Caki2 (cell line): ENCODE results near the gene MYOD1. TPM values are rescaled to one million over a fixed set of nuclear protein-coding genes. Genes with fewer than 3 reads are reported as not detected.

ENCODE experiments used
- DNase-seq: peaks from one replicate; pipeline ENCODE4 v3.0.0-alpha.2; 2015; ENCODE audit warnings: low read depth
- in situ Hi-C: cut with HindIII; loops from 2 replicates; pipeline ENCODE4 v1.10.0; 2016; ENCODE audit warnings: low sequenced_read_pairs, low pct_unique_long_range_greater_than_20kb, mixed read lengths
- total RNA-seq: library from RNA; depleted of rRNA; stranded (reverse); fragments of >200 nt; shearing (Covaris generic); gene quantifications from 2 replicates; pipeline ENCODE4 v1.2.3, GENCODE V29; 2014; ENCODE audit warnings: low replicate concordance; rRNA removed

The MYOD1 gene
- total RNA-seq, 1 experiment from 2014 or later: not detected

DNA sequence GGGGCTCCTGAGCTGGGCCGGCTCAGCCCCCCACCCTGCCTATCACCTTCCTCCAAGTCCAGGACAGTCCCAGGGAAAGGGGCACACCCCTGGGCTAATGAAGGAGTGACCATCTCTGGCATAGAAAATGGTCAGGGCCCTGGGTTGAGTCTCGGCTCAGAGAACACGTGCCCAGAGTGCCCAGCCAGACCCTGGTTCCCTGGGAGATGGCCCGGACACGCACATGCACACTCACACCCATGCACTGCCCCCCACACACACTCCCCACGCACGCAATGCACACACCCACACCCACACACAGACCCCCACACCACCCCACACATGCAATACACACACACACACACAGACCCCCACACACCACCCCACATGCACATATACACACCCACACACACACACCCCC, 43.9 kb downstream of the MYOD1 start:
- in situ Hi-C loops: no loop called here
- no peak for DNase-seq

DNA sequence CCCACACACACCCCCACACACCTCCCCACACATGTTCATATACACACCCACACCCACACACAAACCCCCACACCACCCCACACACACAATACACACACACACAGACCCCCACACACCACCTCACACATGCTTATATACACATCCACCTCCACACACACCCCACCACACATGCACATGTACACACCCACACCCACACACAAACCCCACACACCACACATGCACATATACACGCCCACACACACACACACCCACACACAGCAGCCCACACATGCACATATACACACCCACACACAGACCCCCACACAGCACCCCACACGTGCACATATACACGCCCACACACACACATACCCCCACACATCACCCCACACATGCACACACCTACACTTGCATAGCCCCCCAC, 44.3 kb downstream of the MYOD1 start:
- in situ Hi-C loops: no loop called here
- no peak for DNase-seq

DNA sequence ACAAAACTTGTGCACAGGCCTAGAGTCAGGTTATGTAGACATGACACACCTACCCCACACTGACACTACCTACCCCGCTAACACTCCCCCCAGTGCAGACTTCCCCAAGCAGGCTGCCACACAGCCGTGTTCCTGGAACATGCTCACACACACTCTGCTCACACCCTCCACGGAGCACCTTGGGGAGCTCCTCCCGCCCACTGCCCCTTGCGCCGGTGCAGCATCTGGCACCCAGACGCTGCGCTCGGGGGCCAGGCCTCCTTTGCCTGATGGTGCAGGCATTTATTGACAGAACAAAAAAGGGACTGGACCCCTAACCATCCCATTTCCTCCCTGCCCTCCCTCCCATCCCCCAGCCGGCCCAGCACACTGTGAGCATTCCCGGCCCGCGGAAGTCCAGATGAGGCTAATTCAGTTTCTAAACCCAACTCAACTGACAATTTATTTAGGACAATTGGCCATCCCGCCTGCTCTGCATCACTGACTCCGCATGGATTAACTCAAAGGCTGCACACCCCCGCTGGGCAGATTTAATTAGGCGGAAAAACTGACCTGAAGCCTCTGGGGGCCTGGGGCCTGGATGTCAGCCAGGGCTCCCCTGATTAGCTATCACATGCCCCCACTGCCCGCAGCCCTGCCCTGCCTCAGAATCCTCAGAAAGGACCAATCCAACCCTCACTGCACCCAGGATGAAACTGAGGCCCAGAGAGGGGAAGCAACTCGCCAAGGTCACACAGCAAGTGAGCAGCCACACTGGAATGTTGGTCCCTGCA, 45.3 kb downstream of the MYOD1 start:
- DNase-seq: no peak
- in situ Hi-C loops: no loop called here

DNA sequence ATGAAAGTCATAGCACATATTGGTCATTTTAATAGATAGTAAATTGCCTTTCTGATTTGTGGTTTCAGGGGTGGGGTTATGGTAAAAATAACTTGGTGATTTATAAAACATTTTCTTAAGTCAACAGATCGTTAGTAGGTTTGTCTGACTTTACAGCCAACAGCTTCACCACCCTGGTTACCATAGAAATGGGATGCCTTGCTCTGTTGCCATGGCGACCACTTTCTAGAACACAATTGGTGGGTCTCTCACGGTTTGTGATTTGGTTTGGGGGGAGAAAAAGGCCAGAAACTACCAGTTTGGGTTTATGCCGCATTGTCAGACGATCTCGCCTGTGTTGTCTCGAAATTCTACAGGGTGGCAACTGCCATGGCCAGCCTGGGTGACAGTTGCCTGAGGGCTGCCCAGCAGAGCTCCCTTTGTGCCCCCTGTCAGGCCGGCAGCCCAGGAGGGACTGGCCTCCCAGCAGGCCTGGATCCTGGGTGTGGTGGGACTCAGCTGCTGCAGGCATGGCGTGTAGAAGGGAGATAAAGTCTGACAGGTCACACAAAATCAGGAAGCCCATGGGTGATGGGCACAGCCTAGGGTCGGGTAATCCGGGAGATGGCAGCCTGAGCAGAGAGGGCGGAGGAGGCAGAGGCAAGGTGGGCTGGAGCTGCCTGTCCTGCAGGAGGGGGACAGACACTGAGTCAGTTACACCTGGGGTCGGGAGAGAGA, 46.1 kb downstream of the MYOD1 start:
- in situ Hi-C loops: no loop called here
- no peak for DNase-seq

DNA sequence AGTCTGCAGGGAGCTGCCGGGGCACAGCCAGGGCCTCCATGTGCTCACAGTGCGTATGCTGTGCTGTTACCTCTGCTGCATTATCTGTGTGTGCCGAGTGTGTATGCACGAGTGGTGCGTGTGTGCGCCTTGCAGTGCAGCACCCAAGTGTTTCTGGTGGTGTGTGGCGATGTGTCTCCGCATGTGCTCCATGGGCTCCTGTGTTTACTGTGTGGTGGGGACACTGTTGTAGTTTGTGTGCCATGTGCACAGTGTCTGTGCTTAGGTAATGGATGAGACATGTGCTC, 46.6 kb downstream of the MYOD1 start:
- DNase-seq: no peak
- in situ Hi-C loops: no loop called here

DNA sequence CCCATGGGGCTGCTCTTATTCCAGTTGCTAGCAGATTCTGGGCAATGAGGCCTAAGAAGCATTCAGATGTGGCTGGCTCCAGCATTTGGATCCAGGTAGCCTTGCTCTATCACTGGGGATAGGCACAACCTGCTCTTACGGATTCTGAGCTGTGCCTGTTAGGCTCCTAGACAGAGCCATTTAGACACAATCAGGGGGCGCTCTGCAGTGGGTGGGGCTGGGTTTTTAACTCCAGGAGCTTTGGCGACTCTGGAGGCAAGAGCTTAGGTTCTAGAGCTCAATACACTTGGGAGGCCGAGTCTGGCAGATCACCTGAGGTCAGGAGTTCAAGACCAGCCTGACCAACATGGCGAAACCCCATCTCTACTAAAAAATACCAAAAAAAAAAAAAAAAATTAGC, 47.2 kb downstream of the MYOD1 start:
- no peak for DNase-seq
- in situ Hi-C loops: no loop called here

DNA sequence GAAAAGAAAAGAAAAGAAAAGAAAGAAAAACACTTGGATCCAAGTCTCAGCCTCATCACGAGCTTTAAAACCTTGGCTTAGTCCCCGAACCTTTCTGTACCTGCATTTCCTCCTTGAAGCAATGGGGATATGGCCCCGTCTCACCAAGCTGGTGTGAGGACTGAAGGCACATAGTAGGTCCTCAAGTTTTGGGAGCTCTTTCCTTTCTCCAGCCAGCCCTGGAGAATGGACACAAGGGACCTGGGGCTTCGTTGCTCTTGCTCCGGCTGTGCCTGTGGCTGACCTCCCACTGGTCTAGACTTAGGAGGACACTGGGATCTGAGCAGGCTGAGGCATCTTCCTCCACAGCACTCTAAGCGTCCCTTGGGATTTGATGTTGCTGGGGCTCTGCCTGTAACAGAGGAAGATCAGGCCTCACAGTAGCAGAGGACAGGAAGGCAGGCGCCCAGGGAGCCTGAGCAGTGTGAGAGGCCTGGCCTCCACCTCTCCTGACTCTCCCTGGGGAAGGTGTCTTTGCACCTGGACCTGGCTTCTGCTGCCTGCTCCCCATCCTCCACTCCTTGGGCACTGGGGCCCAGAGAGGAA, 48.0 kb downstream of the MYOD1 start:
- in situ Hi-C loops: no loop called here
- DNase-seq: no peak

DNA sequence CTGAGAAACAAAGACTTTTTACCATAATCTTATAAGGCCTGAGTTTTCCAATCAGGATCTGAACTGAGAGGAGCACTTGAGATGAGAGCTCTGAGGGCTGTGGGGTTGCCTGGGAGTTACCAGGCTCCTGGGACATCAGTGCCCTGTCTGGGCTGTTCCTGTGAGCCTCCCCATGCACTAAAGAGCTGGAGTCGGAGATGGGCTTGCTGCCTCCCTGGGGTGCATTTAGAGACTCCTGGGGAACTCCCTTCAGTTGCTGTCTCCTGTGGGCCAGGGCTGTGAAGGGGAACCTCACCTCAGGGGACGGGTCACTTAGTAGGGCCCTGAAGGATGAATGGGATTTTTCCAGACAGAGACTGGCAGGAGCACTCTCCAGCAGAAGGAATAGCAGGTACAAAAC, 48.5 kb downstream of the MYOD1 start:
- in situ Hi-C loops: no loop called here
- DNase-seq: no peak

DNA sequence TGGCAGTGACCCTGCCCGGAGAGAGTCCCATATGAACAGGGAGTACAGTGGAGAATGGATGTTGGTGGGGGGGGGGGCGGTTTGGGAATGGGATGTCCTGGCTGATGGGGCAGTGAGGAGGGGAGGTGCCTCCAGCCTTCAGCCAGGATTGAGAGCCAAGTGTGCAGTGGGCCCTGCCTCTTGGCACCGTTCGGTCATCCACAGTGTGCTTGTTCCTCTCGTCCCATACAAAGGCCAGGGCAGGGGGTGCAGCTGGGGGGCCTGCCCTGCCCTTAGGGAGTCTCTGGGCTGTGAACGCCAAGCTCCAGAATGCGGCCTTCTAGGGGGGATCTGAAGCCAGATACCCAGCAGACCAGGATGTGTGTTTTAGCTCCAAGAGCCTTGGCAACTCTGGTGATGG, 49.2 kb downstream of the MYOD1 start:
- in situ Hi-C loops: no loop called here
- DNase-seq: no peak

DNA sequence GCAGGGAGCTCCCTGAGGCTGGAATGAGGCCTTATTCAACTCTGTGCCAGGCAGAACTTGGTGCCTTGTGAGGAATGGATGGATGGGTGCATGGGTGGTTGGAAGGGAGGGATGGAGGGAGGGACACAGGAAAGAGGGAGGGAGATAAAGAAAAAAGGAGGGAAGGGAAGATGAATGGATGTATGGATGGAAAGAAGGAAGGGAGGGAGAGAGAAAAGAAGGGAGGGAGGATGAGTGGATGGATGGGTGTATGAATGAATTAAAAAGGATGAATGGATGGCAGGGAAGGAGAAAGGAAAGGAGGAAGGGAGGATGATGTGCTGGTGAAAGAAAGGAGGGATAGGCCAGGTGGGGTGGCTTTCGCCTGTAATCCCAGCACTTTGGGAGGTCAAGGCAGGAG, 49.8 kb downstream of the MYOD1 start:
- in situ Hi-C loops: no loop called here
- DNase-seq: no peak

DNA sequence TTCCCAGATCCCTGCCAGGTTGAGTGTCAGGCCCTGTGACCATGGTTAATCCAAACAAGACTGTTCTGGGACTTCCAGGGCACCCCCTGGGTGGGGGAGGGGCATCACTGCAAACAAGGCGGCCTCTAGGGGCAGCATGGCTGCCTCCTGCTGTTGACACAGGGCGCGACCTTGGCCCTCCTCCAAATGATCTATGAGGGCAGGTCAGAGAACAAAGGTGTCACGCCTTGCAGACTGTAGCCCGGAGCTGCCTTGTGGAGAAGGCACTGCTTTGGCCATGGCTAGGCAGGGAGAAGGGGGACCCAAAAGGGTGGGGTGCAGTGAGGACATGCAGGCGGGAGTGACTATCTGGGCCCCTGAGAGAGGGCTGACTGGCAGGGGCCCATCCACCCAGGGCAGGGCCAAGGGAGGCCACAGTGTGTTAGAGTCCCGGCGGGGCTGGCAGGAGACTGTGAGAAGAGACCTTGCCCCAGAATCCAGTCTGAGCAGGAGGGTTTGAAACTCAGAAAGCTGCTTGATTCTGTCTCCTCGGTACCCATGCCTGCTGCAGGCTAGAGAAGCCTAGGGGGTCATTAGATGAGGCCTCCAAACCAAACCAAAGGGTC, 50.8 kb downstream of the MYOD1 start:
- no peak for DNase-seq
- in situ Hi-C loops: no loop called here

DNA sequence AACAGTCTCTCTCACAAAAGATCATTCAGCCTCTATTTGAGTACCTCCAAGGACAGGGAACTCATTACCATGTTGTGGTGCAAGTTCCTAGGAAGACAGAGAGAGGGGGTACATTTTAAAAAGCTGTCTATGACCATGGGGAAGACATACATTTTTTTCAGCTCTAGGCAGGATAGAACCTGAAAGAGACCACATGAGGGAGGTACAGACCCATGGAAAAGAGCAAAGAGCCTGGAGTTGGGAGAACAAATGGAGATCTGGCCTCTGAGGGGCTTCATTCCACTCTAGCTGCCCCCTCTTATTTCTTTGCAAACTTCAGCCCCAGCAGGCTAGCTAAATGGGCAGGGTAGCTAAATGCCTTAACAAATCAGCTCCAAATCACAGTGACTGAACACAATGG, 51.5 kb downstream of the MYOD1 start:
- no peak for DNase-seq

DNA sequence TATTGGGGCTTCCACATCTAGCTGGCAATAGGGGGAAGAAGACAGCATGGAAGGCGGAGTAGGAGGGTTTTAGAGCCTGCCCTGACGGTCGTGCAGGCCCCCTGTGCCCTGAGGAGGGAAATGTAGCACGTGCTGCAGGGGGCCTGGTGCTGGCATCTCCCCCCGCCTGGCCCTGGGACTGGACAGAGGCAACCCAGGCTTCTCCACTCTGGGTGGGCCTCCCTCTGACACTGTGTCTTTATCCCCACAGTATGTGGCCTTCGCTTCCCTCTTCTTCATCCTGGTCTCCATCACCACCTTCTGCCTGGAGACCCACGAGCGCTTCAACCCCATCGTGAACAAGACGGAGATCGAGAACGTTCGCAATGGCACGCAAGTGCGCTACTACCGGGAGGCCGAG, 52.0 kb downstream of the MYOD1 start:
- no peak for DNase-seq
- in situ Hi-C loops: no loop called here

More for the DNA sequence above, 51.5 kb downstream of the MYOD1 start:
- in situ Hi-C loops: no loop called here

Other genes with a start within 250 kb of the MYOD1 start
- gene ABCC8, start 242.7 kb upstream of the MYOD1 start, total RNA-seq: not detected in 2 replicates
- 0.32 and 2.1 TPM in 2 replicates for gene USH1C, start 175.2 kb upstream of the MYOD1 start, total RNA-seq
- gene OTOG, start 172.3 kb upstream of the MYOD1 start, total RNA-seq: not detected in 2 replicates
- gene KCNC1, start 15.2 kb downstream of the MYOD1 start, total RNA-seq: 0.68 TPM in 1 of 2 replicates, not detected in the other